ENCODE measurements around the gene SPEM3. TPM values are rescaled to one million over a fixed set of nuclear protein-coding genes. Genes with fewer than 3 reads are reported as not detected.

Gene SPEM3
- total and polyA plus RNA-seq, 4 donors, result not detected

GRCh38 chr17:7440113-7440833 lies 11.6 kb downstream of the SPEM3 start:
- TF ChIP-seq EGR1 (IDR thresholded peaks at IDR 0.05; ENCODE audit: low read depth in 2 of 2), result no peak
- no peak for TF ChIP-seq RAD21 (IDR thresholded peaks at IDR 0.05)
- TF ChIP-seq JUND (IDR thresholded peaks at IDR 0.05), result no peak
- TF ChIP-seq MAX (IDR thresholded peaks at IDR 0.05), result no peak
- no peak for TF ChIP-seq CTCF (IDR thresholded peaks at IDR 0.05; ENCODE audit: low read depth, low read length, missing input control)
- TF ChIP-seq FOXA2 (IDR thresholded peaks at IDR 0.05), result no peak
- TF ChIP-seq ZBTB33 (IDR thresholded peaks at IDR 0.05), result no peak
- TF ChIP-seq HNF4A (conservative IDR thresholded peaks at IDR 0.05), result no peak
- no peak for TF ChIP-seq TAF1 (conservative IDR thresholded peaks at IDR 0.05)
- TF ChIP-seq SP1 (IDR thresholded peaks at IDR 0.05), result no peak
- TF ChIP-seq GABPA (IDR thresholded peaks at IDR 0.05 in 1 of 2, conservative IDR thresholded peaks at IDR 0.05 in 1 of 2), result no peak
- TF ChIP-seq ATF3 (IDR thresholded peaks at IDR 0.05), result no peak
- TF ChIP-seq HNF4G (IDR thresholded peaks at IDR 0.05), result no peak
- no peak for TF ChIP-seq YY1 (IDR thresholded peaks at IDR 0.05)
- TF ChIP-seq REST (IDR thresholded peaks at IDR 0.05), result no peak
- peaks cover 0 to 3% (median 0%) of the 10 kb centered on the region in 4 donors for H3K27me3 ChIP-seq (ENCODE audit: control insufficient read depth in 4 of 4, insufficient read depth in 4 of 4, low read length in 3 of 4)
- peak; percentile 38 for DNase-seq (ENCODE audit: low spot score)
- no peak overlapping the region for H3K27ac ChIP-seq (ENCODE audit: low read depth in 1 of 2, low read length in 2 of 2)
- H3K36me3 ChIP-seq (ENCODE audit: control insufficient read depth in 4 of 4, insufficient read depth in 3 of 4, low read depth in 1 of 4, low read length in 3 of 4), result no peaks in the 10 kb centered on the region
- peaks cover 28 to 56% (median 45%) of the 10 kb centered on the region in 4 donors for H3K4me1 ChIP-seq (ENCODE audit: control insufficient read depth in 4 of 4, insufficient read depth in 4 of 4, low read length in 3 of 4)
- no peak overlapping the region for H3K9ac ChIP-seq (ENCODE audit: low read depth in 1 of 2, low read length in 2 of 2)
- WGBS, result 3% methylated on average over 46 of the region's 46 CpGs
- peak overlapping the region; percentile 26 to 30 (median 28) for H3K4me3 ChIP-seq (ENCODE audit: low read depth in 1 of 3, low read length in 3 of 3)
- no peaks in the 10 kb centered on the region for H3K9me3 ChIP-seq (ENCODE audit: control insufficient read depth in 4 of 4, low read length in 3 of 4)
